ENCODE results near the gene NUP133. TPM values are rescaled to one million over a fixed set of nuclear protein-coding genes. Genes with fewer than 3 reads are reported as not detected.
"Not testable (repeated sequence)": the region's sequence is repeated elsewhere in the genome, so short reads cannot be mapped to it uniquely, and the experiment has no call there.

The NUP133 gene
- total RNA-seq: 43.2 and 47.5 TPM in 2 replicates

DNA sequence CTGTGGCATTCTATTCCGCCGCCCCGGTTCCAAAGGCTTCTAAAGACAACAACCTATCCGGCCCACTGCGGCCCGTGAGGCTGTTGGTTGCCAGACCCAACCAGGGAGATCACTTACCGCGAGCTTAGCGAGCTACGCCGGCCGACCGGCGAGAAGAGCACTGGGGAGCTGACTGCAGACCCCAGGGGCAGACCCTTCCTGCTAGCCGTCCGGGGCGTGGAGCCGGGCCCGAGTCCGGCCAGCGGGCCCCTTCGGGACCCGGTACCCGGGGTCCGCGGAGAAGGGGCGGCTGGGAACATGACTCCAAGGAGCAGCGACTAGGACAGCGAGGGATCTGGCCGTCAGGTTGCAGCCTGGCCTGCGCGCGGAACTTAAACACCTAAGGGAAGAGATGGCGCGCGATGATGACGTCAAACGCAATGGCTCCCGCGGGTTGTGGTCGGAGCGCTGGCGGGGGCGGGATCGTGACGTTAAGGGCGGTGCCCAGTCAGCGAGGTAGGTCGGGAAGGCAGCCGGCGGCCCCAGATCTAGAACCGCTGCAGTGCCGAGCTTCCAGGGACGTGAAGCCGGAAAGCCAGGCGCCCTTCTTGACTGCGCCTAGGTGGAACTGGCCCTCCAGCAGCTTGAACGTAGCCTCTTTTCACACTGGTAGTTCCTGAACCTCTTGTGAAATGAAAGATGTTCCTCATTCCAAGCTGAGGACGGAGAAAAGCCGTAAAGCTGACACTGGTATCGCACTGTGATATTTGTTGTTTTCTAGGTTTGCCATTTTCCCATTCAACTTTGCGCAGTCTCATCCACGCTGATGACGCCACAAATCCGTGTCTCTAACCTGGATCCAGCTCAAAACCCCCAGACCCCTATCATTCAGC, at the start of gene NUP133:
Gene NUP133, minus strand, starts transcription at position 391 of the 872 bp plus-strand sequence. Its CDS starts 92 bp downstream, at position 299.
- DNase-seq (ENCODE audit: low read depth): peak; percentile 92

DNA sequence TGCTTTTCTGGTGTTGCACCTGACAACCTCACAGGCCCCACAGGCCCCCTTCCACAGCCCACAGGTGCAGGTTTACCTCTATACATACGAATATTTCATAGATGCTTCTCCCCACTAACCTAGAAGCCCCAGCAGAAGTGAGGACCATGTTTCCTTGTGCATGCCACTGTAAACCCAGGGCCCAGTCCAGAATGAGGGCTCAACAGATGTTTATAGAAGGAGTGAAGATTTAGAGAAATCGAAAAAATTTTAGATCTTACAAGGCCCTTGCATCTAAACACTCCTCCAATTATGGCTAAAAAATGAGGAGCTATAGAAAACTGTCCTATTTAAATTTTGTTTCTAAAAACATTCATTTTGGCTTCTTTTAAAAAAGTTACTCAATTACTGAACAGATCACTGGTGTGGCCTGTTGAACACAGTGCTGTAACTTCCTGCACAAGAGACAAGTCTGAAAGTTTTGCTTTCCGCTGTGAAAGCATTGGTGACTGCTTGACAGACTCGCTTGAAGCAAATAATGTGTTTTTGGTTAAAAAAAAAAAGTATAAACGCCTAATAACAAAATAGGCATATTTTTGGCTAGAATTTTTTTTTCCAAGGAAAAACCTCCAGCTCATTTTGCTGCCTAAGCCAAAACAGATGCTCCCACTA, 49.2 kb upstream of the NUP133 start:
- DNase-seq (ENCODE audit: low read depth): peak; percentile 33

DNA sequence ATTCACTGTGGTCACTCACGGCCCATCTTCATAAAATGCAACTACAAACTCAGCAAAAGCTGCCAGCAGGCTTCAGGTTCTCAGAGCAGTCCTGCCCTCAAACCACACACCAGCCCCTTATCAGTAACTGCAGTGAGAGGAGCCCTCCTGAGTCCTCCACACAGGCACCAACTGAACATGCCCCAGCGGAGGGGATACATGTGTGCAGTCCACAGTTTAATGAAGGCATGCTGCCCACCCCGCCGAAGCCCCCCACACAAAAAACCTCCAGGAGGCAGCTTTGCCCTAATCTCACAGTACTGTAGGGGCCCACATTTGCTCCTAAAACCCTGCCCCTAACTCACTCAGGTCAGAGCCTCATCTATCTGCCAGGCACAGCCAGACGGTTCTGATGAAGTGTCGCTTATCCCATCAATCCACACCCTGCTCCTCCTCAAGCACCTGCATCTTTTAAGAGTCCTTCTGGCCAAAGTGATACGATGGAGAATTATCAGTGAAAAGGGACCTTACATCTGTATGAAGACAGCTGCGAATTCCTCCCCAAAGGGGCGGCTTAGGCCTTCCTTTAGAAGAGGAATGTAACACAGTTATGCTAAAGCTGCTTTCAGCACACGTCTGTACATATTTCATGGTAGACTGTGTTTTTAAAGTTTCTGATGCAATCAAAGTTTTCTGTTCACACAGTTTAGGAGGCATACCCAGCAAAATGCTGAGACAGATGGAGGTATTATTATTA, 46.9 kb upstream of the NUP133 start:
- DNase-seq (ENCODE audit: low read depth): no peak

DNA sequence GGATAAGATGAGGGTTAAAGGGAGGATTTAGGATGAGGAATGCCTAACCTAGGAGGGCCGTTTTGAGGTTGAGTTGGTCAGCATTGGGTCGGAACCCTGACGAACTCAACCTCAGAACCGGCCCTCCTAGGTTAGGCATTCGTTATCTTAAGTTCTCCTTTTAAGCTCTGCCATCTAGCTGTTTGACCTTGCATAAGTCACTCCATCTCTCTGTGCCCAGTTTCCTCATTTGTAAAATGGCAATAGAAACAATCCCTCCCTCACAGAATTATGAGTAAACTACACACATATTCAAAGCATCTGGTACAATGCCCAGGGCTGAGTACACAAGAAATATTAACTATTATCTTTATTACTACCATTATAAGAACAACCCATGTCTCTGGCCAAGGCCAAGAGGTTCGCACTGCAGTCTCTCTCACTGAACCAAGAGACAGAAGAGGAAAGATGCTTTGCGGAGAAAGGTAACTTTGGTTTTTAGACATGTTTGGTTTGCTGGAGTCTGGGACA, 45.5 kb upstream of the NUP133 start:
- DNase-seq (ENCODE audit: low read depth): no peak

DNA sequence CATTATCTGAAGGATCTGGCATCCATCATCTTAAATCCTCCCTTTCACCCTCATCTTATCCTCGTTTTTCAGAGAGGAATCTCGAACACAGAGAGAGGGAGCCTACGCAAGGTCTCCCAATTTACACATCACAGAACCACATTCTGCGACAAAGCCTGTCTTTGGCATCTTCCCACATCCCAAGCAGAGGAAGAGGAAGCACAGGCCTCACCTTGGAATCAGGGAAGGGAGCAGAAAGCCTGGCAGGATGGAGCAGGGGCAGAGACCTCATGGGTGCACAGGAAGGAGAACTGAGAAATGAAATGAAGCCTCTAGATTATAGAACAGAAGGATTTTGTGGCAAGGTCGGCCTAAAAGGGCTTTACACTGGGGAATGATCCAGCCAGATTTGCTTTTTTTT, 44.6 kb upstream of the NUP133 start:
- no peak for DNase-seq (ENCODE audit: low read depth)

DNA sequence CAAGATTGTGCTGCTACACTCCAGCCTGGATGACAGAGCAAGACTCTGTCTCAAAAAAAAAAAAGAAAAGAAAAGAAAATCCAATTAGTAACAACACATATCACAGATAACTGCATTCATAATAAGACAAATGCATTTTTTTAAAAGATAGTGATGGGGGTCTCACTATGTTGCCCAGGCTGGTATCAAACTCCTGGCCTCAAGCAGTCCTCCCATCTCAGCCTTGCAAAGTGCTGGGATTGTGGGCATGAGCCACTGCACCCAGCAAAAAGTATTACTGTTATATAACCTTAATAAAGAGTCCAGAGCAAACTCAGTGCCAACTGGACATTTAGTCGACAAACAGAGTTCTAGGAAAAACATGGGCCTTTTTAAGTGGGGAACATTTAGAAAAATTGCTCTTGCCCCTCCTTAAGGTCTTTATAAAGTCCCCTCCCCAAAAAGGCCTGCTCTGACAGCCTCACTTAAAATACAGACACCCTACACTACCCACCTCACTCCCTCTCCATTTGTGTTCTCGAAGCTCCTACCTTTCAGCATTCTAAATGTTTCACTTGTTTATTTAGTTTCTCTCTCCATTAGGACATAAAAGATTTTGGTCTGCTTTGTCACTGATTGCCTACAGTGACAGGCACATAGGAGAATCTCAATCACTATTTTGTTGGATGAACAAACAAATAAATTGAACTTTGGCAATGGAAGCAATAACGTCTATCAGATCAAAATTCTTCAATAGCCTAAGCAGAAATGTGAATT, 42.8 kb upstream of the NUP133 start:
- DNase-seq (ENCODE audit: low read depth): no peak

DNA sequence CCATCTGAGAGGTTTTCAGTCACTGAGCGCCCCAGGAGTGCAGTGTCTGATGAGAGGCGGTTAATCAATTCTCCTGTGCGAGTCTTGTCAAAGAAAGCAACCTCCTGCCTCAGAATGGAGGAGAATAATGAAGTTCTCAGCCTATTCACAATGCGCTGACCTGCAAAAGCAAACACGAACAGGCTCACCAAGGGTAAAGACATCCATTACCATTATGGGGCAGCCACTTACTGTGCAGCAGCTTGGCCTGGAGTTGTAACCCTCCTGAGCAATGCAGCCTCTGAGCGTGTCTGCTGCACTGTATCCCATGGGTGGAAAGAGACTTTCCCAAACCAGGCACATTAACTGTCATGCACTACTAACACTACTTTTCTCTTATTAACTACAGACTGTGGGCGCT, 39.4 kb upstream of the NUP133 start:
- DNase-seq (ENCODE audit: low read depth): peak; percentile 36

DNA sequence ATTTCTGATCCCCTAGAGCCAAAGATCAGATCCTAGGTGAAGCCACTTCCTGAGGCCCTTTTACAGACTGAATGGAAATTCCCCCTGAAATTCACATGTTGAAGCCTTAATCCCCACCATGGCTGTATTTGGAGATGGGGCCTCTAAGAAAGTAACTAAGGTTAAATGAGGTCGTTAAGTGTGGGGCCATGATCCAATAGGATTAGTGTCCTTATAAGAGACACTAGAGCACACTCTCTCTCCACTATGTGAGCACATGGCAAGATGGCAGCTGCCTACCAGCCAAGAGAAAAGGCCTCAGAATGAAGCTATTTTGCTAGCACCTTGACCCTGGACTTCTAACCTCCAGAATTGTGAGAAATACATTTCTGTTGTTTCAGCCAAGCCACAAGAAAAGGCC, 36.4 kb upstream of the NUP133 start:
- no peak for DNase-seq (ENCODE audit: low read depth)

DNA sequence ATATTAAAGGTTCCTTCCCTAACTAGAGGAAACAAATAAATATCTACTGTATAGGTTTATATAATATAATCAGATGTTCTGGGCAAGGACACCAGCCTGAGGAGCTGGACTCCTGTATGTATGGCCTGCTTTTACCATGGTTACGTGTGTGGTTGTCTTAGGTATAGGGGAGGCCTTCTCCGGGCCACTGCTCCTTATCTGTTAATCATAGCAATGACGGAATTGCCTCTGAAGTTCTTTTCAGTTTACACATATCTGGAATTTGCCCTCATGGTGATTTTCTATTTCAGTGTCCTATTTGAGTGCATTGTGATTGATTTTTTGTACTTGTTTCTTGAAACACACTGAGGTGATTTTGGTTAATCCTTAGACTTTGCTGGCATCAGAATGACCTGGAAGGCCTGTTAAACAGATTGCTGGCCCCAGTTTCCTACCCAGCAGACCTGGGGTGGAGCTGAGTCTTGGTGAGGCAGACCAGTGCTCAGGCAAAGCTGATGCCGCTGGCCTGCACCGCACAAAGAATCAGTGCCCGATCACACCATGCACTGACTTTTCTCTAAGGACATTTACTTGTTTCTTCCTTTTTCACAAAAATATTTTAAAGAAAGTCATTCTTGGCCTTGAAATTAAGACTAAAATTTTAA, 31.8 kb upstream of the NUP133 start:
- no peak for DNase-seq (ENCODE audit: low read depth)

DNA sequence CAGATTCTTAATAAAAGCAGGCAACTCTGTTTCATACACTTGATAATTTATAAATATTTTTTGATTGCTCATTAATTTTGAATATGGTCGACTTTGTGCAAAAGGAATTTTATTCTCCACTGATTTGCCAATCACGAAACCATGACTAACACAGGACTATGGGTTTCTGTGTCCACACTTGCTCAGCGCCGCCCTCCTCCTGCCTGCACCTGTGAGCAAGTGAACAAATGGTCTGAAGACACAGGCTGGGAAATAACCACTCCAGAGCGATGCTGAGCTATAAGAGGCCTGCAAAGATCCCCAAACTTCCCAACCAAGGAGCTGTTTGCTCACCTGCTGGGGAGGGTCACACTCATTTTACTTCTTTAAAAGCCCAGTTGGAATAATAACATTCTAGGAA, 30.8 kb upstream of the NUP133 start:
- no peak for DNase-seq (ENCODE audit: low read depth)

DNA sequence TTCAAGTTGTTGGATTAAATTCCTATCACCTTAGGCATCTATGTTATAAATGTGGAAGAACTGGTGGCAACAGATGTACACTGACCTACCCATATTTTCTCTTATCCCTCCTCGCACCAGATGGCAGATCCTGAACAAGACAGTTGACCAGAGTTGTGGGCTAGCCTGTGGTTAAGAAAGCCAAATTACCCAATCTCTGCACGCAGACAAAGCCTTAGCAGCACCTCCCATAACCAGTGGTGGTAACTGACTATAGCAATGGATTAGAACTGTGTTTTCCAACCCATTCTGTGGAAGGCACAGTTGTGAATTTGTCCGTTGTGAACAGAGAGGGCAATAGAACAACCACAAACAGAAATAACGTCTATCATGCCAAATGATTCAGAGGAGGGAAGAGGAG, 29.8 kb upstream of the NUP133 start:
- DNase-seq (ENCODE audit: low read depth): no peak

DNA sequence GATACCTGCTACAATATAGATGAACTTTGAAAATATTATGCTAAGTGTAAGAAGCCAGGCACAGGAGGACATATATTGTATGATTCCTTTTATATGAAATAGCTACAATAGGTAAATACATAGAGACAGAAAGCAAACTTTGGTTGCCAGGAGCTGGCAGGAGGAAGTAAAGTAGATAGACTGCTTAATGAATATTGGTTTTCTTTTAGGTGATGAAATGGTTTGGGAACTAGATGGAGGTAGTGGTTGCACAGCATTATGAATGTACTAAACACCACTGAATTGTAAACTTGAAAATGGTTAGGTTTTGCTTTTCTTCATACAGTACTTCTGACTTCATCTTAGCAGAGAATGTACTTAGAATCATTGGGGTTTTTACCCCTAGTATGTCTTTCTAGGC, 28.8 kb upstream of the NUP133 start:
- DNase-seq (ENCODE audit: low read depth): no peak

DNA sequence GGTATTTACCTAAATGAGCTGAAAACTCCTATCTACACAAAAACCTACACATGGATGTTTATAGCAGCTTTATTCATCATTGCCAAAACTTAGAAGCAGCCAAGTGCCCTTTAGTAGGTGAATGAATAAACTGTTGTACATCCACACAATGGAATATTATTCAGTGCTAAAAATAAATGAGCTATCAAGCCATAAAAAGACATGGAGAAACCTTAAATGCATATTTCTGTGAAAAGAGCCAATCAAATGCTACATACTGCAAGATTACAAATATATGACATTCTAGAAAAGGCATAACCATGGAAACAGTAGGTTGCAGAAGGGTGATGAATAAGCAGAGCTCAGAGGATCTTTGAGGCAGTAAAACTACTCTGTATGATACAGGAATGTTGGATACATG, 27.1 kb upstream of the NUP133 start:
- no peak for DNase-seq (ENCODE audit: low read depth)

DNA sequence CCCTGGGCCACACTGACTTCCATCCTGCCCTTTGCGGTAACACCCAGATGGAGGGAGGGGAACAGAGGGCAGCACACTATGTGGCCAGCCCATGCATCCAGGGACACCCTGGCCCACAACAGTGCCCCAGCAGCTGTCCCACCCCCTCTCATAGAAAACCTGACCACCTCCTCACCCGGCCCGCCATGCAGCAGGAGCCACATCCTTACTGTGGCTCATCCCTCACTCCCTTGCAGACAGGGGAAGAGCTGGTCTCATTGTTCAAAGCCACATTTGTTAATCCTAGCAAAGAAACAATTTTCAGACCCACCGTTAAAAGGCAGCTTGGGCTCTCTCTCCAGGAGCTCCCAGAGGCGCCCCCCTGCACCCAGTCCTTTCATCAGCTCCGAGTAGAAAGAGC, 23.2 kb upstream of the NUP133 start:
- DNase-seq (ENCODE audit: low read depth): no peak

DNA sequence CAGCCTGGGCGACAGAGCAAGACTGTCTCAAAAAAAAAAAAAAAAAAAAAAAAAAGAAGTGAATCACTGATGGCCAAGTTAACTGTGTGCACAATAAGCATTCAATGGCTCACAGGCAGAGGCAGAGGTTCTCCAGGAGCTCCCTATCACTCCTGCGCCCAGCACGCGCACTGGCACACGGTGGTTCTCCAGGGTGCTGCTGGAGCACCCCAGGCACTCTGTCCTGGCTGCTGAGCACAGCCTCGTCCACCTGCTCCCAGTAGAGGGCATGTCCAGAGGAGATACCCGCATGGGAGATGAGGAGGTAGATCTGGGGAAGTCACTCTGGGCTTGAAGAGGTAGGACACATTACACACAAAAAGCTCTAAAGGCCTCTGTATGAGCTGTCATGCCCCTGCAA, 21.5 kb upstream of the NUP133 start:
- no peak for DNase-seq (ENCODE audit: low read depth)

DNA sequence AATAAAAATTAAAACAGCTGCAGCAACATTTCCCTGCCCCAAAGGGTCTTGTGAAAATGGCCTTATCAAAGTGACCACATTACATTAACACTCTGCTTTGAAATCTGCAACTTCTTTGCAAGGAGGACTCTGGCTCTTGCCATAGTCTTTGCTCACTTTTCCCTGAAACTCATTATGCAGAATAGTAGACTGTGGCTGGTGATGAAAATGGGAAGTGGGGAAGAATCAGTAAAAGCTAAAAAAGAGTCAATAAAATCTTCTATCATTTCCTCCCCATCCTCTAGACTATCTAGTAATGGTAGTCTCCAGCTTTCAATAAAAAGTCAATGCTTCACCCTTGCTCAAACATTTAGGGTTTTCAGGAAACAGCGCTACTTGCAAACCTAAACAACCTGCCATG, 18.6 kb upstream of the NUP133 start:
- no peak for DNase-seq (ENCODE audit: low read depth)

DNA sequence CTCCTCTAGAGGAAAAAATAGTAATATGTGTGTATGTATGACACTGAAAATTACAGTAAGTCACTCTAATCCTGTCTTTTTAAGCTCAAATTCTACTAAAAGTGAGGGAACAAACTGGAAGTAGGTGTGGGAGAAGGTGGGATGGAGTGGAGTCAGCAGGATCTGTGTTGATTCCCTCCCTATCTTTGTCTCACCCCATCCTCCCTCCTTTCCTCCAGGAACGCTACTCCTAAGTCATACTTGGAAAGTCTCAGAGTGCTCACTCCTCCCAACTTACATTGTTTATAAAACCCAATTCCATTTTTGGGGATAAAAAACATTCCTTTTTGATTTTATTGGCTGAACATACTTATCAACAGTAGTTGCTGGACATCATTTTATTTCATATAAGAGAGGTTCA, 14.9 kb upstream of the NUP133 start:
- DNase-seq (ENCODE audit: low read depth): no peak

DNA sequence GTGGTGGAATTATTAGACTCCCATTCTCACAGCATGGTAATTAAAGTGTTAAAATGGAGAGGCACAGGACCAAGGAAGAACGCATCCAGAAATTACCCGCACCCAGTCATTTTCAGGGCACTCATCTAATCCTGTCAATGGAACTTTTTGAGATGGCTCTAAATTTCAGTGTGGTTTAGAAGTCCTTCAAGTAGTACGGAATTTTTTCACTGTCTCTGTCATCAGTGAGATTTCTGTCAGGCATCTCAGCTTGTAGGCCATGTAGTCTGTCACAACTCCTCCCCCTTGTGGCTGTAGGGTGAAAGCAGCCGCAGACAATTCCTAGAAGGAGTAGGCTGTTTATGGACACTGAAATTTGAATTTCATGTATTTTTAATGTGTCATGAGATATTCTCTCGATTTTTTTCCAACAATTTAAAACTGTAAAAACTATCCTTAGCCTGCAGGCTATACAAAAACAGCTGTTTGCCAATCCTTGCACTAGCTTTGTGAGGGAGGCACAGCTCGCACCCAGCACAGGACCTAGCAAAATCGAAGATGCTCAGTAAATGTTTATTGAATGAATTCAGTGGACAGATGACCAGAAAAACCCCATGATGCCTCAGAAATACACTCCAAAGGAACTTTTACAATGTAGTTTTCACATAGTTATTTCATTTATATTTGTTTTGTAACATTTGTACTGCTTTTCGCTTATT, 6.6 kb upstream of the NUP133 start:
- DNase-seq (ENCODE audit: low read depth): peak; percentile 75

DNA sequence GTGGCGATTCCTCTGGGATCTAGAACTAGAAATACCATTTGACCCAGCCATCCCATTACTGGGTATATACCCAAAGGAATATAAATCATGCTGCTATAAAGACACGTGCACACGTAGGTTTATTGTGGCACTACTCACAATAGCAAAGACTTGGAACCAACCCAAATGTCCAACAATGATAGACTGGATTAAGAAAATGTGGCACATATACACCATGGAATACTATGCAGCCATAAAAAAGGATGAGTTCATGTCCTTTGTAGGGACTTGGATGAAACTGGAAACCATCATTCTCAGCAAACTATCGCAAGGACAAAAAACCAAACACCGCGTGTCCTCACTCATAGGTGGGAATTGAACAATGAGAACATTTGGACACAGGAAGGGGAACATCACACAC, 3.5 kb upstream of the NUP133 start:
- DNase-seq (ENCODE audit: low read depth): not testable (repeated sequence)

DNA sequence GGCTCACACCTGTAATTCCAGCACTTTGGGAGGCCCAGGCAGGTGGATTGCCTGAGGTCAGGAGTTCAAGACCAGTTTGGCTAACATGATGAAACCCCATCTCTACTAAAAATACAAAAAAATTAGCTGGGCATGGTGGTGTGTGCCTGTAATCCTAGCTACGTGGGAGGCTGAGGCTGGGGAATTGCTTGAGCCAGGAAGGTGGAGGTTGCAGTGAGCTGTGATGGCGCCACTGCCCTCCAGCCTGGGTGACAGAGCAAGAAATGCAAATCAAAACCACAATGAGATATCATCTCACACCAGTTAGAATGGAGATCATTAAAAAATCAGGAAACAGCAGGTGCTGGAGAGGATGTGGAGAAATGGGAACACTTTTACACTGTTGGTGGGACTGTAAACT, 3.1 kb upstream of the NUP133 start:
- not testable (repeated sequence) for DNase-seq (ENCODE audit: low read depth)

DNA sequence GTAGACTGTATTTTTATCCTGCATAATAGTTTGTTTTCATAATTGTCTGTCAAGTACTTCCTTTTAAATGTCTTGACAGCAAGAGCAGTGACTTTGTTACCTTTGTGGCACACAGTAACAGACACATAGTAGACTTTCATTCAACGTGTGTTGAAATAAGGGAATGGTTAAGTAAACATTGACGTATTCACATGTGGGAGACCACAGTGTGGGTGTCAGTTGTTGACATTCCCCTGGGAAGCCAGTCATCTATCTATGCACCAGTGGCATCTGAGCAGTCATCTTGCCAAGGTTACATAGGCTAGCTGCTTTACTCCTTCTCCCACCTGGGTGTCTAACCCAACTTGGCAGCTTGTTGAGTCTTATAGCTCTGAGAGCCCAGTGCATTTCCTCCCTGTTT, 1.4 kb upstream of the NUP133 start:
- peak; percentile 41 for DNase-seq (ENCODE audit: low read depth)
